RWPE1 (cell line): Measurements from ENCODE around the gene ACSM5.

Source experiments
- CTCF ChIA-PET: fragments of 350-600 bp; sonication (Branson Sonifier 250); formaldehyde crosslinking; extraction: SDS; loops from one replicate; lab custom pipeline; 2021; lab: Yijun Ruan, JAX
- POLR2A ChIA-PET: fragments of 400-600 bp; formaldehyde crosslinking; extraction: SDS; loops from one replicate; lab custom pipeline; 2020; ENCODE audit warnings: antibody characterized with exemption; ENCODE audit not compliant: low non-redundant PET; lab: Yijun Ruan, JAX
- DNase-seq: peaks from one replicate; pipeline ENCODE4 v3.0.0; 2012; ENCODE audit warnings: low spot score
- H3K27ac ChIP-seq: fragments of 450-650 bp; 2 replicates; pipeline ENCODE4 v1.5.1; 2017
- TF ChIP-seq, protein P1 (sequence below): fragments of 450-650 bp; conservative IDR thresholded peaks from 2 replicates; pipeline ENCODE4 v1.5.1; 2017; ENCODE audit warnings: low read depth, mild to moderate bottlenecking

Gene ACSM5, protein sequence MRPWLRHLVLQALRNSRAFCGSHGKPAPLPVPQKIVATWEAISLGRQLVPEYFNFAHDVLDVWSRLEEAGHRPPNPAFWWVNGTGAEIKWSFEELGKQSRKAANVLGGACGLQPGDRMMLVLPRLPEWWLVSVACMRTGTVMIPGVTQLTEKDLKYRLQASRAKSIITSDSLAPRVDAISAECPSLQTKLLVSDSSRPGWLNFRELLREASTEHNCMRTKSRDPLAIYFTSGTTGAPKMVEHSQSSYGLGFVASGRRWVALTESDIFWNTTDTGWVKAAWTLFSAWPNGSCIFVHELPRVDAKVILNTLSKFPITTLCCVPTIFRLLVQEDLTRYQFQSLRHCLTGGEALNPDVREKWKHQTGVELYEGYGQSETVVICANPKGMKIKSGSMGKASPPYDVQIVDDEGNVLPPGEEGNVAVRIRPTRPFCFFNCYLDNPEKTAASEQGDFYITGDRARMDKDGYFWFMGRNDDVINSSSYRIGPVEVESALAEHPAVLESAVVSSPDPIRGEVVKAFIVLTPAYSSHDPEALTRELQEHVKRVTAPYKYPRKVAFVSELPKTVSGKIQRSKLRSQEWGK

DNA sequence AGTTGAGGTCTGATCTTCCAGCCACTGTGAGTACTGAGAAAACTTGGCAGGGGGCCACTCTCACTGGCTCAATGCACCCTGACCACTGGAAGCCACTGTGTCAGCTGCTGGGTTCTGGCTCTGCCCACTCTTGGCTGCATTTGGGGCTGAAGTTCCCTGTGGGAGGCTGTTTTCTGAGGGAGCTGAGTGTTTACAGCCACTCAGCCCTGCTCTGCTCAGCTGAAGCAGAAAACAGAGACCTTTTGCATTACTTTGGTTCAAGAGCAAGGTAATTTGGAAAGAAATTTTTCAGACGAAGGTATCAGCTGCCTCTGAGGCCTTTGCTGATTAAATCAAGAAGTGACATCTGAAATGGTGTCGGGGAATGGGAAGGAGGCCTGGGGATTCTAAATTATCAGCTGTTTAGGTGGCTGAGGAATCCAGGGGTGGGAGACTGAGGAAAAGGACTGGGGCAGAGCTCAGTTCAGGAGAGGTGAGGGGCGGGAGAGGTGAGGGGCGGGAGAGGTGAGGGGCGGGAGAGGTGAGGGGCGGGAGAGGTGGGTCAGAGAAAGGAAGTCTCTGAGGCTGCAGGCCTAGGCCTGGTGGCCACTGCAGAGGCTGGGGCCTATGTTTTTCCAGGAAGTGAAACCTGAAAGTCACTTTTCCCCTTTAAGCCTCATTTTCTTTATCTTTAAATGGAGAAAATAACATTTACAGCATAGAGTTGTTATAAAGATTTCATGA, at the start of gene ACSM5:
Gene ACSM5 (plus strand): TSS at position 137 of the 723 bp plus-strand sequence. CDS start 1,951 bp downstream, outside the sequence.
- ChIA-PET POLR2A (no interaction called here), CTCF (no interaction called here)
- DNase-seq = no peak
- H3K27ac ChIP-seq = no peak within 1 kb of the TSS
- TF ChIP-seq, protein P1, sequence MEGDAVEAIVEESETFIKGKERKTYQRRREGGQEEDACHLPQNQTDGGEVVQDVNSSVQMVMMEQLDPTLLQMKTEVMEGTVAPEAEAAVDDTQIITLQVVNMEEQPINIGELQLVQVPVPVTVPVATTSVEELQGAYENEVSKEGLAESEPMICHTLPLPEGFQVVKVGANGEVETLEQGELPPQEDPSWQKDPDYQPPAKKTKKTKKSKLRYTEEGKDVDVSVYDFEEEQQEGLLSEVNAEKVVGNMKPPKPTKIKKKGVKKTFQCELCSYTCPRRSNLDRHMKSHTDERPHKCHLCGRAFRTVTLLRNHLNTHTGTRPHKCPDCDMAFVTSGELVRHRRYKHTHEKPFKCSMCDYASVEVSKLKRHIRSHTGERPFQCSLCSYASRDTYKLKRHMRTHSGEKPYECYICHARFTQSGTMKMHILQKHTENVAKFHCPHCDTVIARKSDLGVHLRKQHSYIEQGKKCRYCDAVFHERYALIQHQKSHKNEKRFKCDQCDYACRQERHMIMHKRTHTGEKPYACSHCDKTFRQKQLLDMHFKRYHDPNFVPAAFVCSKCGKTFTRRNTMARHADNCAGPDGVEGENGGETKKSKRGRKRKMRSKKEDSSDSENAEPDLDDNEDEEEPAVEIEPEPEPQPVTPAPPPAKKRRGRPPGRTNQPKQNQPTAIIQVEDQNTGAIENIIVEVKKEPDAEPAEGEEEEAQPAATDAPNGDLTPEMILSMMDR = no peak

DNA sequence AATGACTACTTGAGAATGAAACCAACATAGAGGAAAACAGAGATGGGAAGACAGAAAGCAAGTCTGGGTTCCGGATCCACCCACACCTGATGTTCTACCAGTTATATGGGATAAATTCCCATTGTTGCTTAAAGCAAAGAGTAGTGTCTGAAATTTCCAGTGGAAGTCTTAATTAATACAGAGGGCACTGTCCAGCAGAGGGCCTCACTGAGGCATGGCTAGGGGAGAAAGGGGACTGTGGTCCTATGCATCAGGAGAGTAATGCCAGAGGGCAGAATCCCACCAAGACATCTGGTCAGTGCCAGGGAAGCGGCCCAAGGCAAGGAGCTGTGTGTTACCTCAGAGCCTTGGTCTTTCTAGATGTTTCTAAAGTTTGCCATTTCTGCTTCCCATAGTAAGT, 49.3 kb upstream of the ACSM5 start:
- H3K27ac ChIP-seq = no peak overlapping the region
- no peak for DNase-seq
- CTCF ChIA-PET = no interaction called here
- POLR2A ChIA-PET = no interaction called here
- TF ChIP-seq, protein P1 = no peak

DNA sequence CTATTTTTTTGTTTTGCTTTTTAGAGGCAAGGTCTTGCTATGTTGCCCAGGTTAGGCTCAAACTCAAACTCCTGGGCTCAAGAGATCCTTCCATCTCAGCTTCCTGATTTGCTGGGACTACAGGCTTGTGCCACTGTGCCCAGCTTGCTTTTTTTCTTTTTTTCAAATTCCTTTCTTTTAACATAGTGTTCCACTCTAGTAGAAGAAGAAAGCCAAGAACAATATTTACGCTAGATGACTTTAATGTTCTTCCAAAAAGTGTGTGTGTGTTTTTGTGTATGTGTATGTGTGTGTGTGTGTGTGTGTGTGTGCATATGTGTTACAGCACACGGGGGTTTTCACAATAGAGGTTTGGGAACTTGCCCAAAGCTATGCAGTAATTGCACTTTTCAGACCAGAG, 46.1 kb upstream of the ACSM5 start:
- ChIA-PET POLR2A (no interaction called here), CTCF (interaction anchor here (0.6 to 1.2 kb wide), 3 partner anchors 20 to 455 kb away, joined by 3 to 5 read pairs (median 4); no protein-coding TSS in a partner anchor)
- TF ChIP-seq, protein P1 = no peak
- no peak for DNase-seq
- H3K27ac ChIP-seq = no peak overlapping the region

DNA sequence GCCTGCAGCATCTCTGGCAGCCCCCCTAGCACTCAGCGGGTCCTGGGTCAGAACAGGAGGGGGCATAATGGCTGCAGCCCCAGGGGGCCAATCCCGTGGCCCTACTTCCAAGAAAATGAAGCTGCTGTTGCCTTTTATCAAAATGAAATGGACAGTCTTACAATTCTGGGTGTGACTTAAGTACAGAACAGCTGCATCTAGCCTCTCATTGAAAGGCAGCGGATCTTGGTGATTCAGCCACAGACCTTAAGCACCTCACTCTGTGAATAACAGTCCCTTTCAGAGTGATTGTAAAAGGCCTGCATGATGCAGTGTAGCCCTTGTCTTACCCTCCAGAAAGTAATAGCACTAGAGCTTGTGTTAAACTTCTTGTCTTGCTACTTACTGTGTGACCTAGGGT, 45.3 kb upstream of the ACSM5 start:
- DNase-seq = no peak
- POLR2A ChIA-PET = no interaction called here
- TF ChIP-seq, protein P1 = no peak
- H3K27ac ChIP-seq = no peak overlapping the region
- CTCF ChIA-PET = no interaction called here

DNA sequence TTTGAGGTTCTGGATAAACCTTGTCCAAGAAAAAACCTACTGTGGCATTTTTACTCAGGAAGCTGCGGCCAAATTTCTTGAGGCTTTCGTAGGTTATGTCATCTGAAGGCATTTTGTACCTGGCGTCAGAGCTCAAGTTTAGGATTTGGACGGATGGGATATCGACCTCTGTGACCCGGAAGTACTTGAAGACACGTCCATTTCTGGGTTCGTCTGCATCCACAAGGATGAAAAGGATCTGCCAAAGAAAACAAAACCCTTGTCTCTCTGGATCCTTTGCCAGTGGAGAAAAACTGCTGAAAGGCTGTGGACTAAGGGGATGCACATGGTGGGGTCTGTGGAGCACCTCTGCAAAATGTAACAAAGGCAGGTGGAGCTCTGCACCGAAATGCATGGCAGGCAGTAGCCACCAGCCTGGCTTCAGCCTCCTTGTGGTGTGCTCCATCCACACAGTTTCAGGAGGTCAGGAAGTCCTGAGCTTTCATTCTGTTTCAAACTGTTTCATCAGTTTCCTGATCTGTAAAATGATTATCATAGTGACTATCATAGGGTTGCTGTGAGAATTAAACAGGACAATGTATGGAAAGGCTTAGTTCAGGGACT, 39.8 kb upstream of the ACSM5 start:
- ChIA-PET CTCF (interaction anchor here (0.7 kb wide), 1 partner anchor 47 kb away, joined by 3 read pairs; no protein-coding TSS in a partner anchor), POLR2A (no interaction called here)
- TF ChIP-seq, protein P1 = no peak
- no peak overlapping the region for H3K27ac ChIP-seq
- no peak for DNase-seq

DNA sequence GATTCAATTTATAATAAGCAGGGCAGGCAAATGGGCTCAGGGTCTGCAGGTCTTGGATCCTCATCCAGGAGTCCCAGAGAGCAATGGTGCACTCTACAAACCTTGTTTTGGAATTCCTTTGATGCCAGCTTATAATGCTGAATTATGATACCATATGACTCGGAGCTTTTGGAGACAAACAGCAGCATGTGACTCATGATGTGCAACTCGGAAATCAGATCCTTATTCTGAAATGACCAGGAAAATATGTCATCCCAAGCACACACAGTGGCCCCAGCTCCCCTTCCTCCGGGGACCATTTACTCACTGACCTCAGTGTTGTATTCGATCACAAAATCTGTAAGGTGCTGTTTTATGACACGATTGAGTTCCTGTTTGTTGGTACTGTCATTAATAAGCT, 36.6 kb upstream of the ACSM5 start:
- CTCF ChIA-PET = interaction anchor here (1.2 kb wide), 1 partner anchor 10 kb away, joined by 4 read pairs; no protein-coding TSS in a partner anchor
- TF ChIP-seq, protein P1 = no peak
- POLR2A ChIA-PET = no interaction called here
- no peak overlapping the region for H3K27ac ChIP-seq
- no peak for DNase-seq
